Bronchial epithelial cell (primary cell): ENCODE data around the gene KRT35. TPM values are rescaled to one million over a fixed set of nuclear protein-coding genes. Genes with fewer than 3 reads are reported as not detected.

Source experiments
- DNase-seq: peaks from one replicate; pipeline ENCODE4 v3.0.0-alpha.2; 2010; ENCODE audit warnings: low read depth
- FAIRE-seq: peaks from 2 replicates; lab custom pipeline; 2011; peaks lifted over from hg19 to GRCh38; lab: Jason Lieb, UNC
- H3K27me3 ChIP-seq: 2 replicates; pipeline ENCODE4 v1.5.1; 2011; ENCODE audit warnings: low read length; ENCODE audit not compliant: control insufficient read depth, insufficient read depth
- H3K36me3 ChIP-seq: 2 replicates; pipeline ENCODE4 v1.5.1; 2011; ENCODE audit warnings: low read length; ENCODE audit not compliant: control insufficient read depth, insufficient read depth
- H3K4me3 ChIP-seq: 2 replicates; pipeline ENCODE4 v1.5.1; 2011; ENCODE audit warnings: mild to moderate bottlenecking, low read depth, low read length, control low read depth
- total RNA-seq: library from RNA; depleted of rRNA; stranded (reverse); fragments of >200 nt; gene quantifications from 2 replicates; pipeline ENCODE4 v1.2.1, GENCODE V29; 2014
- TF ChIP-seq, protein P1 (sequence below): IDR thresholded peaks from 2 replicates; pipeline ENCODE4 v1.5.1; 2011; ENCODE audit warnings: mild to moderate bottlenecking, moderate library complexity, low read length, control low read depth, inconsistent platforms; ENCODE audit not compliant: insufficient read depth, severe bottlenecking

KRT35 gene
- total RNA-seq, 1 donor from 2014 or later = not detected

- Histone ChIP-seq H3K36me3 (peaks cover 1% of the 10 kb centered on the region), H3K4me3 (no peak overlapping the region), H3K27me3 (no peaks in the 10 kb centered on the region)
- FAIRE-seq = no peak
- no peak for DNase-seq
- TF ChIP-seq, protein P1, sequence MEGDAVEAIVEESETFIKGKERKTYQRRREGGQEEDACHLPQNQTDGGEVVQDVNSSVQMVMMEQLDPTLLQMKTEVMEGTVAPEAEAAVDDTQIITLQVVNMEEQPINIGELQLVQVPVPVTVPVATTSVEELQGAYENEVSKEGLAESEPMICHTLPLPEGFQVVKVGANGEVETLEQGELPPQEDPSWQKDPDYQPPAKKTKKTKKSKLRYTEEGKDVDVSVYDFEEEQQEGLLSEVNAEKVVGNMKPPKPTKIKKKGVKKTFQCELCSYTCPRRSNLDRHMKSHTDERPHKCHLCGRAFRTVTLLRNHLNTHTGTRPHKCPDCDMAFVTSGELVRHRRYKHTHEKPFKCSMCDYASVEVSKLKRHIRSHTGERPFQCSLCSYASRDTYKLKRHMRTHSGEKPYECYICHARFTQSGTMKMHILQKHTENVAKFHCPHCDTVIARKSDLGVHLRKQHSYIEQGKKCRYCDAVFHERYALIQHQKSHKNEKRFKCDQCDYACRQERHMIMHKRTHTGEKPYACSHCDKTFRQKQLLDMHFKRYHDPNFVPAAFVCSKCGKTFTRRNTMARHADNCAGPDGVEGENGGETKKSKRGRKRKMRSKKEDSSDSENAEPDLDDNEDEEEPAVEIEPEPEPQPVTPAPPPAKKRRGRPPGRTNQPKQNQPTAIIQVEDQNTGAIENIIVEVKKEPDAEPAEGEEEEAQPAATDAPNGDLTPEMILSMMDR = no peak
These were observed 22.3 kb upstream of the KRT35 start for GRCh38 chr17:41503202-41503601.

- Histone ChIP-seq H3K36me3 (peaks cover 1% of the 10 kb centered on the region), H3K27me3 (no peaks in the 10 kb centered on the region), H3K4me3 (no peak overlapping the region)
- DNase-seq = peak; percentile 89
- TF ChIP-seq, protein P1 = no peak
- peak; percentile 52 for FAIRE-seq
These were observed 19.4 kb upstream of the KRT35 start for GRCh38 chr17:41500131-41500911.

DNA sequence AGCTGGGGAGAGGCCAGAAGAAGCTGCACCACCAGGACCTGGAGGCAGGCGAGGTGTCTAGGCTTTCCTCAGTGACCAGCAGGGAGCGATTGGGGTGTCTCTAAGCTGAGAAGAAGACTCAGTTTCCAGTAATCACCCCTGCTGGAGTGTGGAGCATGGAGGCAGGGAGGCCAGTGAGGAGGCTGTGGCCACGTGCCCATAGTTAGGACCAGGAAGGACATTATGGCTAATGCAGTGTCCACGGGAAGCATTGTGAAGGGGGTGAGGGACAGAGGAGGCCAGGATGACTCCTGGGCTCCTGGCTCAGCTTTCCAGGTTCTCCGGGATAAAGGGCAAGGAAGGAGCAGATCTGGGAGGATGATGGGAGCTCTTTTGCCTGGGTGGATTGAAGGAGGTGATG, 18.8 kb upstream of the KRT35 start:
- H3K27me3 ChIP-seq = no peaks in the 10 kb centered on the region
- DNase-seq (no peak), FAIRE-seq (no peak)
- TF ChIP-seq, protein P1 = no peak
- no peak overlapping the region for H3K4me3 ChIP-seq
- H3K36me3 ChIP-seq = peaks cover 1% of the 10 kb centered on the region

- peak; percentile 55 for DNase-seq
- Histone ChIP-seq H3K27me3 (no peaks in the 10 kb centered on the region), H3K4me3 (no peak overlapping the region), H3K36me3 (peaks cover 1% of the 10 kb centered on the region)
- no peak for FAIRE-seq
- TF ChIP-seq, protein P1 = no peak
These were observed 17.3 kb upstream of the KRT35 start for GRCh38 chr17:41498276-41498675.

DNA sequence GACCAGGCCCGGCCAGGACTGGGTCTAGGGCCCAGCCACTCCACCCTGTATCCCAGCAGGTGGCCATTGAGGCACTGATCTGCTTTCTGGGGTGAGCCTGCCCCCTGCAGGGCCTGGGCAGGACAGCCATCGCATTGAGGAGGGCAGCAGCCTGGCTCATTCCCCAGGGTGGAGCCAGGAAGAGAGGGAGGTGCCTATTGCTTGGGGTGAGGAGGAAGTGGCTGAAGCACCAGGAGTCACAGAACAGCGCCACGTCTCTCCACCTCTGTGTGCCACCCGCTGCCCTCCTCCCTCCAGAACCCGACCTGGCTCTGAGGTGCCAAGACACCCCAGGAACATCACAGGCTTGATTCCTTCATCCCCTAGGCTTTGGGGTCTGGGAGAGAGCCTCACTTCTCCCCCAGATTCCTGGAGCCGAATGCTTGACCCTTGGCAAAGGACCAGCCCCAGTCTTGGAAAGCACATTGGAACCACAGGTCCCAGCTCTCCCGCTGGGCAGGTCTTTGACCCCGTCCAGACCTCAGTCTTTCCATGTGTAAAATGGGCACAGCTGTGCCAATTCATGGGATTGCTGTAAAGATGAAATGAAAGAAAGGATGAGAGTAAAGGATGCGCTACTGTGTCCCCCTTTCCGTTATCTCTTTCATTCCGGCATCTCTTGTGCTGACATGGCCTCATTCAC, 16.0 kb upstream of the KRT35 start:
- Histone ChIP-seq H3K27me3 (no peaks in the 10 kb centered on the region), H3K36me3 (peaks cover 1% of the 10 kb centered on the region), H3K4me3 (no peak overlapping the region)
- DNase-seq (peak; percentile 87), FAIRE-seq (peak; percentile 83)
- TF ChIP-seq, protein P1 = peak; percentile 97
